Progenitor cell of endocrine pancreas (in vitro differentiated cells): ENCODE data around the gene COP1. TPM values are rescaled to one million over a fixed set of nuclear protein-coding genes. Genes with fewer than 3 reads are reported as not detected.

Source experiments
- DNase-seq: peaks from one replicate; pipeline ENCODE4 v3.0.0; 2021; ENCODE audit warnings: low spot score; ENCODE audit not compliant: unreplicated experiment
- H3K27ac Mint-ChIP-seq: 2 replicates; pipeline ENCODE4 v1.8.0; 2021; ENCODE audit warnings: mild to moderate bottlenecking, moderate library complexity, mixed read lengths
- H3K27me3 Mint-ChIP-seq: 2 replicates; pipeline ENCODE4 v1.8.0; 2021; ENCODE audit warnings: mixed read lengths
- H3K36me3 Mint-ChIP-seq: 2 replicates; pipeline ENCODE4 v1.8.0; 2022; ENCODE audit warnings: mixed read lengths; ENCODE audit not compliant: insufficient read depth
- H3K4me1 Mint-ChIP-seq: 2 replicates; pipeline ENCODE4 v1.8.0; 2021; ENCODE audit warnings: low read depth, mixed read lengths
- H3K4me3 Mint-ChIP-seq: 2 replicates; pipeline ENCODE4 v1.8.0; 2021; ENCODE audit warnings: low read depth, mild to moderate bottlenecking, moderate library complexity, mixed read lengths
- H3K9me3 Mint-ChIP-seq: 2 replicates; pipeline ENCODE4 v1.8.0; 2021; ENCODE audit warnings: low read depth, mixed read lengths
- CTCF ChIP-seq: fragments of 200-600 bp; sonication (generic); IDR thresholded peaks from one replicate; pipeline ENCODE4 v1.5.0; 2021; ENCODE audit warnings: antibody characterized with exemption, mild to moderate bottlenecking; ENCODE audit not compliant: unreplicated experiment
- total RNA-seq: library from RNA; stranded (reverse); gene quantifications from 2 replicates; pipeline ENCODE4 v1.2.1, GENCODE V29; 2021

COP1 gene
- total RNA-seq, 1 donor from 2014 or later: 58.1 TPM

- no peaks in the 10 kb centered on the region for H3K4me1 Mint-ChIP-seq
- TF ChIP-seq CTCF: no peak
- H3K9me3 Mint-ChIP-seq: peaks cover 9% of the 10 kb centered on the region
- peaks cover 10% of the 10 kb centered on the region for H3K36me3 Mint-ChIP-seq
- no peak overlapping the region for H3K27ac Mint-ChIP-seq
- DNase-seq: no peak
- H3K4me3 Mint-ChIP-seq: no peak overlapping the region
- H3K27me3 Mint-ChIP-seq: no peaks in the 10 kb centered on the region
Measured at GRCh38 chr1:175976865-175977642, 230.0 kb downstream of the COP1 start.

DNA sequence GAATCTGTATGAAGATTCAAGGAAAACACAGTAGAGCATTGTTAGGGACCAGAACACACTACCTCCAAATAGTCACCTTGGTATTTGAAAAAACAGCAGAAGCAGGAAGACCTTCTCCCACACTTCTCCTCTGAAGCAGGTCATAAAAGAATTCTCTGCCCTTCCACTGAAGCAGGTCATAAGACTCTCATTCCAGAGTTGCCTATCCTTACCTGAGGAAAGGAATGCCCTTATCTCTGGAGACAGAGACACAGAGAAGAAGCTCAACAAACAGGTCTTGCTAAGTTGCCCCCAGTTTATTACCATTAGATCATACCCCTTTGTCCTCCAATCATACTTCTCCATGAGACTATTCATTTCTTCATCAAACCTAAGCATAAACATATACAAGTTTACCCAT lies 237.9 kb downstream of the COP1 start:
- Mint-ChIP-seq H3K4me3 (no peak overlapping the region), H3K36me3 (peaks cover 9% of the 10 kb centered on the region), H3K4me1 (peaks cover 2% of the 10 kb centered on the region), H3K27me3 (no peaks in the 10 kb centered on the region), H3K27ac (no peak overlapping the region), H3K9me3 (no peaks in the 10 kb centered on the region)
- no peak for DNase-seq
- no peak for TF ChIP-seq CTCF

DNA sequence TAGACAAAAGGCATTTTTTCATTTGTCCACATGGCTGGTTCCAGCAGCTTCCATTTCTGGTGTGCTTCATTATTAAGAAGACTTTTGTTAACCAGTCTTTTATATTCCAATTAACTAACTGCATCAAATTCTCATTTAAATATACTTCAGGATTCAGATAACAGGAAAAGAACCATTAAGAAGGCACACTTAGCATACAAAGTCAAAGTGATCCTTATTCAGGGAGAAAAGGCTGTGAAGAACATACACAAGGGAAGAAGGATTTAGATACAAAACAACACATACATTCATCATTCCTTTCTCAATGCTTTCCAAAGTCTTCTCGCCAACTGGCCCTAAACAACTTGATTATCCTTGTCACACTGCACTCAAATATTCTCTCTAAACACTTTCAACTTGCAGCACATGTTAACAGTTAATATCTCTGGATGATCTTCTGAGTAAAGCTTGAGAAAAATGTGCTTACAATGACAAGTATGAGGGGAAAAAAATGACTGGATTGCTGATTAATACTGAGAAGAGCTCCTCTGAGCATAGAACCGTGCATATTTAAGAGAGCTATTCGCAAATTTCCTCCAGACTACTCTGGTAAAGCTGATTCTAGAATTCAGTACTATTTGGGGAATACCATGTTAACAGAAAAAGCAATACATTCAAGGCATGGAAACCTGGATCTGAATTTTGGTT lies 238.5 kb downstream of the COP1 start:
- Mint-ChIP-seq H3K4me1 (peaks cover 2% of the 10 kb centered on the region), H3K9me3 (no peaks in the 10 kb centered on the region), H3K4me3 (no peak overlapping the region), H3K27ac (no peak overlapping the region), H3K36me3 (peaks cover 10% of the 10 kb centered on the region), H3K27me3 (no peaks in the 10 kb centered on the region)
- TF ChIP-seq CTCF: no peak
- no peak for DNase-seq

DNA sequence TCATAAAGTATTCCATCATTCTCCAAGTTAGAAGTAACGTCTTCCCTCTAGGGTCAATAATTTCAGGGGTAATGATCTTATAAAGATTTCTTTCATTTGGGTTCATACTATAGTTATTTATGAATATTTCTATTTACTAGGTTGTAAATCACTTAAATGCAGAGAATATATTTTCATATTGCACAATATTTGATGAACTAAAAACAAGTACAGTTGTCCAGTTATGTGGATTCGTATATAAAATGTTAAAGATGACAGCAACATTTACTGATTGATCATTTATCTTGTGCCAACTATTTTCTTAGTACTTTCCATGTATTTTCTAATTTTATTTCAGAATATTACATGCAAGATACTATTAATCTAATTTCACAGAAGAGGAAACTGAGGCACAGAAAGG lies 243.3 kb downstream of the COP1 start:
- Mint-ChIP-seq H3K27me3 (no peaks in the 10 kb centered on the region), H3K4me3 (no peak overlapping the region), H3K27ac (no peak overlapping the region), H3K4me1 (peaks cover 3% of the 10 kb centered on the region), H3K9me3 (no peaks in the 10 kb centered on the region), H3K36me3 (peaks cover 13% of the 10 kb centered on the region)
- no peak for DNase-seq
- no peak for TF ChIP-seq CTCF

DNA sequence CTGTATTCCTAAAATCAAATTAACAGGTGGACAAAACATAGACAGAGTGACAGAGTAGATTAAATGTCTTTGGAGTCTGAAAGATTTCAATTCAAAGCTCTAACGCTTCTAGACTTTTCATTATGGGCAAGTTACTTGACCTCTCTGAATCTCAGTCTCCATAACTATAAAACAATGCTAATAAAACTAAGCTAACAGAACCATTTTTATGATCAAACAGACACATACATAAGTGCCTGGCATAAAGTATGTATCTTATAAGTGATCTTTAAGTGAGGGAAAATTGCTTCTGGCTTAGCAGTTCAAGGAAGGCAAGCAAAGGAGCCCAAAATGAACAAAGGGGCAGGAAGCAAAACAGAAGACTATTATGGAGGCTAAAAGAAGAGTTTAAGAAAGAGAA lies 246.9 kb downstream of the COP1 start:
- Mint-ChIP-seq H3K9me3 (no peaks in the 10 kb centered on the region), H3K27ac (no peak overlapping the region), H3K4me1 (peaks cover 1% of the 10 kb centered on the region), H3K36me3 (peaks cover 13% of the 10 kb centered on the region), H3K4me3 (no peak overlapping the region), H3K27me3 (no peaks in the 10 kb centered on the region)
- no peak for DNase-seq
- TF ChIP-seq CTCF: no peak
